ENCODE data around the gene STRADA.

STRADA gene

DNA sequence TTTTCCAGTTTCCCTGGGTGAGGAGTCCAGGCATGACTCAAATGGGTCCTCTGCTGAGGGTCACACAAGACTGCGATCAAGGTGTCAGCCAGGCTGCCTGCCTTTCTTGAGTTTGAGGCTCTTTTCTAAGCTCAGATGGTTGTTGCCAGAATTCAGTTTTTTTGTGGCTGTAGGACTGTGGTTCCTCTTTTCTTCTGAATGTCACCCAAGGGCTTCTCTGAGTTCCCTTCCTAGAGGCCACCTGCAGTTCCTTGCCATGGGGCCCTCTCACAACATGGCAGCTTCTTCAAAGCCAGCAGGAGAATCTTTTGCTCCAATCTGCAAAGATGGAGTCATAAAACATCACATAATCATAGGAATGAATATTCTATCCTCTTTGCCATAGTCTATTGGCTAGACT is 59.2 kb downstream of the STRADA start:
- no peak for DNase-seq

DNA sequence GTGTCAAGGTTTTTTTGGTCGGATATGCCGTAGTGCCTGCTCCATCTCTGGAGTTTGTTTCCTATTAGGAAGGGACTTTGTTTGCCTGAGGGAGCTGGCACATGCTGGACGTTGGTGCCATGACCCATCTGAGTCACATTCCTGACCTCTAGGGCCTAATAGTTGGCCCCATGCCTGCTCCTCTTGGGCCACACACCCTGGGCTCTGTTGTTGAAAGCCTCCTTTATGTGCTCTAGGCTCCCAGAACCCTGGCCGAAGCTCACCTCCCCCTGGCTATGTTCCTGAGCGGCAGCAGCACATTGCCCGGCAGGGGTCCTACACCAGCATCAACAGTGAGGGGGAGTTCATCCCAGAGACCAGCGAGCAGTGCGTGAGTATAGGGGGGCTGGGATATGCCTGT is 60.1 kb downstream of the STRADA start:
- DNase-seq = no peak

DNA sequence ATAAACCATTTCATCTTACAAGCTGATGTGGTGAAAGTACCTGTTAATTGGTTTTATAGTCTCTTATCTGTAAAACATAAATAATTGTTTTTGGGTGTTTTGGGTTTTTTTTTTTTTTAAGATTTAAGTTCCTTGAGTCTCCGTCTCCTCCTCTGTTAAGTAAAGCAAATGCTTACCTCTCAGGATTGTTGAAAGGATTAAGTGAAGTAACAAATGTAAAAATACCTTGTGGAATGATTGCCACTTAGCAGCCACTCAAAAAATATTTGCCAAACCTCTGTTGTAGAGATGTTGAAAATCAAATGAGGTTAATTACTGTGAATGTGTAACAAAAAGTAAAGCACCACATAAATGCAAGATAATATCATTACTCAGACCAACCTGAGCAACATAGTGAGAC is 60.9 kb downstream of the STRADA start:
- no peak for DNase-seq

DNA sequence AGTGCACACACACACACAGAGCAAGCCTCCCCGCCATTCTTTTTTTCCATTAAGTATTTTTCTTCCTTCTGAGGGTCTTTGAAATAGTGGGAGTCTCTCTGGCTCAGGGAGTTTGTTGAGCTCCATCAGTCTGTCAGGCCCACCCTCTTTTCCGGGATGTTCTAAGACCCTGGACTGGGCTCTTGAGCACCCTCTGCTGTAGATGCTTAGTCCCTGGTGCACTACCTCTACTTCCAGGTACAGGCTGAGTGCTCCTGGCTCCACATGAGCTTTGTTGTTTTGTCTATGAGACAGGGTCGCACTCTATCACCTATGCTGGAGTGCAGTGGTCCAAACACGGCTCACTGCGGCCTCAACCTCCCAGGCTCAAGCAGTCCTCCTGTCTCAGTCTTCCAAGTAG is 62.4 kb downstream of the STRADA start:
- no peak for DNase-seq

DNA sequence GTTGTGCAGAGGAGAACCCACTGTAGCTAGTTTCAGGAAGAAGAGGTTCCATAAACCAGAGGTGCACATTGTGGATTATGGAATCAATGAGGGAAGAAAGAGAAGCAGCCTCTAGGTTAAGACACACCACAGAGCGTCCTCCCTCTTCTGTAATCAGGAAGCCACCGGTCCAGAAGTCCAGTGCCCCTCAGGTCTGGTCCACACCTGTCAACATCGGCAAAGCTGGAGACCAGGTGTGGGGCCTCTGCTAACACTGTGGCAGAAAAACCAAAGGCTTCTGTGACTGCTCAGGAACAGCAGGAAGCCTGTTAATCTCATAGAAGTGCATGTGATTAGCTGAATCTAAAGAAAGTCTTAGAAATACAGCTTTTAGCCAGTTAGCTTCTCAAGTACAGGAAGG is 65.0 kb downstream of the STRADA start:
- no peak for DNase-seq

DNA sequence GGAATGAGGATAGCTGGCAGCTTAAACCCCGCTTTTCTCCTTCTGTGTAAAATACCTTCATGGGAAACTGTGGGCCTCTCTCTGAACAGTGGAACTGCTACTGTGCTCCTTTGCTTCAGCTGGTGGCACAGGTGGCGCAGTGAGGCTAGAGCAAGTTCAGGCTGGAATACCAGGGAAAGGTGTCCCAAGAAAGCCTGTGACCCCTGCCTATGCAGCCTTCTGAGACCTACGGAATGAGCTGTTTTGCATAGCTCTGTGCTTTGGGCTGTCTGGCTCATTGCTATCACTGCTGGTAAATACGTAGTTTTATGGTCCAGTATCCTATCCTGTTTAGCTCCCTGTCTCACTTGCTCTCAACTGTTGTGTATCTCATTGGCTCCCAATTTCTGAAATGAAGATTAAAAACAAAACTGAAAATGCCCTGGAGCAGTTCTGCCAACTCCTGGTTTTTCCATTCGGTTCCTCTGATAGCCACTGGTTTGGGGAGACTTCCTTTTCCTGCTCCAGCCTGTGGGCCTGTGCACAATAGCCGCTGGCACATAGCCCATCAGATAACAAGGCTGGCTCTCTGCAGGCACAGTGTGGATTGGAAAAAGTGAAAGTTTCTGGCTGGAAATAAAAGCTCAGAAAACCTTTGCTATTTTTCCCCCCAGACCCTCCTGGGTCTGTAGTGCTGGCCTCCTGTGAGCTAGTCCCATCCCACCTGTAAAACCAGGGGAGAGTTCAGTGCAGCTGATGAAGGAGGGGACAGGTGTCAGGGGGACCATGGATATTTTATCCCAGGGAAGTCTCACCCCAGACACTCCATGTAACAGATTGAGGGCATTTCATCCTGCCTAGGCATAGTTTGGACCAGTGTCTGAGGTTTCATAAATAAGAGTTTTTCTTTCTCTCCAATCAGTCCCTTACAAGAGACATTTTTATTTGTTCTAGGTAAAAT is 65.7 kb downstream of the STRADA start:
- no peak for DNase-seq

DNA sequence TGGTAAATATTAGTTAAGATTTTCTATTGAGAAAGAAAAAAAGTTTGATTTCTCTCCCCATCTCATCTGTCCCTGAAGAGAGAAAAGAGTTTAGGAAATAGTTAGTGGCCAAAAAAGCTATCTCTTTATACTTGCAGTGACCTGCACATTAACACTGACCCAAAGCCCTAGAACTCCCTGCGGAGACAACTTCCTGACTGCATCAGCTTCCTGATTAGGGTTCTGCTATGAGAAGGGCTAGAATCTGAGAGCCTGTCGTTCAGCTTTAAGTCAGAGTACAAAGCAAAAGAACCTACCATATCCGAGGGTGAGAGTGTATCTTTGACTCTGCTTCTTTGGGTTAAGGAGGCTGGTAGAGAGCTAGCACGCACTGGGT is 66.4 kb downstream of the STRADA start:
- no peak for DNase-seq

DNA sequence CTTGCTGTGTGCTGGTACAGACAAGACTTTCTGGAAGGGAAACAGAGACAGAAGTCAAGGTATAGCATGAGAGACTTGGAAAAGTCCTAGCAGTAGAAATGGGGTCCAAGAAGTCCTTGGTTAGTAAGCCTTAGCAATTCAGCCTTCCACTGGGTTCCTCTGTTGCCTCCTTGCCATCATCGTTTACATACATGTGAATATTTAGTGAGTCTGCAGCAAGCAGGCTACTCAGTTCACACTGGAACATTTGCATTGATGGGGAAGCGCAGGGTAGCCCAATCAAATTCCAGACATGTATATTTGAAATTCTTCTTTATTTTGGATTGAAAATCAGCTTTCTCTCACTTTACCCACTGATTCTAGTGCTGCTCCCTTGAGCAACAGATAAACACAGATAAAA is 68.7 kb downstream of the STRADA start:
- DNase-seq = no peak

DNA sequence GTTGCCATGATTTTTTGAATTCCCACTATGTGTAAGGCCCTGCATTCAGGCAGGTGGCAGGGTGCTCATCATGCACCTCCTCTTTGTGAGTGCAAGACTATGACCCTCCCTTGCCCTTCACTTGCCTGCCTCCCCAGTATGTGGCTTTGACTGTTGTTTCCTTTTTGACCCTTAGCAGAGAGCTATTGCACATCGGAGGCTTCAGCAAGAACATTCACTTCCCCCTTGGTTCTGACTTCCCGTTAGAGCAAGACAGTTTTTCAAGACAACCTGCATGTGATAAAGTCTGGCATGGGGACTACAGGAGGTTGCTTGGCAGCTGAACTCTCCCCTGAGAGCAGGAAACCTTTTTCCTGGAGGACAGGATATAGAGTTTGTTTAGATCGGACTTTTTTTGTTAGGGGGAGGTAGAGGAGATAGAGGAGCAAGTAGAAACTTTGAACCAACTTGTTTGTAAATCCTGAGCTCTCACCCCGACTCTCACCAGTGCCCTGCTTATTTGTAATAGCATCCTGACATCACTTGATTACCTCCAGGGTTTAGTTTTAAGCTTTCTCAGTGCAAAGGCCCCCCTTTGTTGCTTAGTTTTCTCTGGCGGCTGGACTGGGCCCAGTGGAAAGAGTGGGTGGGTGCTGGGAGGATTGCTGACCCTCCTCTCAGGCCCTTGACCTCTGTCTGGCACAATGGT is 75.9 kb downstream of the STRADA start:
- no peak for DNase-seq

DNA sequence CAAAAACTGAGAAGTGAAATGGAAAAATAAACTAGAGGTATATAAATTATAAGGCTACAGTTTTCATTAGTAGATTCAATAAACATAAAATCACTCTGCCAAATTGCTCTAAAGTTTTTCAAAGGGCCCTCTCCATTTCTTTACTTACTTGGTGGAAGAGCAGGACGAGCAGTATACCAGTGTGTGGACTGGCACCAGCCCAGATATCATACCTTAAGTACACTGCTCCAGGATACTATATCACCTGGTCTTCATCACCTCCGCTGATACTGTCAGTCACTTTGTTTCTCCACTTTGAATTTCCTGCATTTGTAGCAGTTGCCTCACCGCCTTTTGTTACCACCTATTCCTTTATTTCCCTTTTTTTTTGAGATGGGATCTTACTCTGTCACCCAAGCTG is 81.7 kb downstream of the STRADA start:
- no peak for DNase-seq

DNA sequence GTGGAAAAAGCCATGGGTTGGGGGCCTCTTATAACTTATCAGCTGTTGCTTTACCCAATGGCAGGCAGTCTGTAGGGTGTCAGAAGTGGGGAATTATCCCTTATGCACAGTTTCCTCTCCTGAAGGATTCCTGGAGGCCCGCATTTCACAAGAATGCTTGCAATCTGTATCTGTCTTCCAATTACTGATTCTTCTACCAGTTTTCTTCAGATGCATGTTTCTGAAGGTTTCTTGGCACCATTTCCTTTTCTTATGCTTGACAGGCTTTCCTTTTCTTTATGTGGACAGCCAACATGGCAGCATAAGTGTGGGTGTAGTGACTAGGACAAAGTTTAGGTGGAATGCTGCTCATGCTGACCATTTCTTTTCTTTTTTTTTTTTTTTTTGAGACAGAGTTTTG is 83.2 kb downstream of the STRADA start:
- no peak for DNase-seq

DNA sequence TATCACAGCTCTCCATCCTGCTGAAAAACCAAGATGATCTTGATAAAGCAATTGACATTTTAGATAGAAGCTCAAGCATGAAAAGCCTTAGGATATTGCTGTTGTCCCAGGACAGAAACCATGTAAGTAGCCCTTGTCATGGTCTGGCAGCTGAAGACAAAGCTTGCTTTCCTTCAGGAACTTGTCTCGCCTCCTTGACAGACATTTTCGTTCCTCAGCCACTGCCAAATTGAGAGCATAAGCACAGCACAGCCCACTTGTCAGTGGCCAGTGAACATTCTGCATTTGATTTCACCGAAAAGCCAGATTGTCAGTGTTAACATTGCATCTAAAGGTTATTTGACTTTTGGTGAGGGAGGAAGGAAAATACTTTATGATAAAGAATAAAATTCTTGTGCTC is 83.8 kb downstream of the STRADA start:
- no peak for DNase-seq

DNA sequence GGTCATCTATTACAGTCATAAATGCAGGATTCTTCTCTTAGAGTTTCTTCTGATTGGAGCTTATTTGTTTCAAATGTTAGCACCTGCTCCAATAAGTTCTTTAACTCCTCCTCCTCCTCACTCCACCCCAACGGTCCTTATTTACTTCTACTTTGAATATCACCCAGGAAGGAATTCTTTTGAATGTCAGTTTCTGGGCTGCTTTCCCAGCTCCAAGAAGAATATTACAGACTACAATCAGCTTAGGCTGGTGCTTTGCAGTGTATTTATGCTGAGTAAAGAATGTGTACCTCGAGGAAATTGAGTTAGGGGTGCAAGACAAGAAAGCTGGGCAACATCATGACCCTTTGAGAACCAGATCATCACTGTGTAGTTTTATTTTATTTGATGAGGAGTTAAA is 88.5 kb downstream of the STRADA start:
- DNase-seq = no peak
